Measurements from ENCODE around the gene ZNF280D.

DNA sequence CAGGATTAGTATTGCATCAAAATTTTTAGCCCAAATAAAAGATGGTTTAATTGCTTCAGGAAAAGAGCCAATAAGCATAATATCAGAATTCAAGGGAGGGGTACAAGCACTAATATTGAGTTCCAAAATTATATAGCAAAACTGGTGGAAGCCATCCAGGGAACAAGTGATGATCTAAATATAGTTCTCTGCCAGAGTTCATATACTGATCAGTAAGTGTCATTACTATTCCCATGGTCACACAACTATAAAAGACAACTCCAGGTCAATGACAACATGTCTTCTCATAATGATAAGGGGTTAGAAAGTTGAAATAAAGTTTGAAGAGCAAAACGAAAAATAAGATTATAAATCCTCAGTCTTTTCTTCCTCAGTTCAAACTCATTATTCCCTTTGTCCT lies 57.4 kb downstream of the ZNF280D start:
- TF ChIP-seq ZFP3 (CRISPR knock-in tag; IDR thresholded peaks at IDR 0.05) (no peak), ARNTL (CRISPR knock-in tag; IDR thresholded peaks at IDR 0.05; ENCODE audit: borderline replicate concordance, low read depth) (no peak), PPARA (CRISPR knock-in tag; IDR thresholded peaks at IDR 0.05; ENCODE audit: borderline replicate concordance) (no peak), SNAI2 (CRISPR knock-in tag; IDR thresholded peaks at IDR 0.05) (no peak), GLIS3 (CRISPR knock-in tag; IDR thresholded peaks at IDR 0.05) (no peak), TCF4 (CRISPR knock-in tag; IDR thresholded peaks at IDR 0.05; ENCODE audit: borderline replicate concordance) (no peak), BACH2 (CRISPR knock-in tag; IDR thresholded peaks at IDR 0.05; ENCODE audit: borderline replicate concordance) (no peak)
- TF ChIP-seq, protein P1, sequence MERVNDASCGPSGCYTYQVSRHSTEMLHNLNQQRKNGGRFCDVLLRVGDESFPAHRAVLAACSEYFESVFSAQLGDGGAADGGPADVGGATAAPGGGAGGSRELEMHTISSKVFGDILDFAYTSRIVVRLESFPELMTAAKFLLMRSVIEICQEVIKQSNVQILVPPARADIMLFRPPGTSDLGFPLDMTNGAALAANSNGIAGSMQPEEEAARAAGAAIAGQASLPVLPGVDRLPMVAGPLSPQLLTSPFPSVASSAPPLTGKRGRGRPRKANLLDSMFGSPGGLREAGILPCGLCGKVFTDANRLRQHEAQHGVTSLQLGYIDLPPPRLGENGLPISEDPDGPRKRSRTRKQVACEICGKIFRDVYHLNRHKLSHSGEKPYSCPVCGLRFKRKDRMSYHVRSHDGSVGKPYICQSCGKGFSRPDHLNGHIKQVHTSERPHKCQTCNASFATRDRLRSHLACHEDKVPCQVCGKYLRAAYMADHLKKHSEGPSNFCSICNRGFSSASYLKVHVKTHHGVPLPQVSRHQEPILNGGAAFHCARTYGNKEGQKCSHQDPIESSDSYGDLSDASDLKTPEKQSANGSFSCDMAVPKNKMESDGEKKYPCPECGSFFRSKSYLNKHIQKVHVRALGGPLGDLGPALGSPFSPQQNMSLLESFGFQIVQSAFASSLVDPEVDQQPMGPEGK (CRISPR knock-in tag; IDR thresholded peaks at IDR 0.05; ENCODE audit: borderline replicate concordance), result no peak
